Measurements from ENCODE around the gene LRIG1. TPM values are rescaled to one million over a fixed set of nuclear protein-coding genes. Genes with fewer than 3 reads are reported as not detected.

Gene LRIG1
- total RNA-seq, 1 donor from 2014 or later, result 169 TPM

- H3K9me3 ChIP-seq (ENCODE audit: low read depth), result no peaks in the 10 kb centered on the region
- H2AFZ ChIP-seq (replicated peaks), result no peak overlapping the region
- peaks cover 98% of the 10 kb centered on the region for H4K20me1 ChIP-seq (ENCODE audit: low read depth)
- H3K4me3 ChIP-seq, result no peak overlapping the region
- peaks cover 24% of the 10 kb centered on the region for H3K4me1 Mint-ChIP-seq
- peaks cover 30% of the 10 kb centered on the region for H3K36me3 Mint-ChIP-seq
- peaks cover 16% of the 10 kb centered on the region for H3K4me1 ChIP-seq
- TF ChIP-seq EZH2phosphoT487 (IDR thresholded peaks at IDR 0.05) (no peak), EZH2 (IDR thresholded peaks at IDR 0.05) (no peak)
- TF ChIP-seq, protein P1, sequence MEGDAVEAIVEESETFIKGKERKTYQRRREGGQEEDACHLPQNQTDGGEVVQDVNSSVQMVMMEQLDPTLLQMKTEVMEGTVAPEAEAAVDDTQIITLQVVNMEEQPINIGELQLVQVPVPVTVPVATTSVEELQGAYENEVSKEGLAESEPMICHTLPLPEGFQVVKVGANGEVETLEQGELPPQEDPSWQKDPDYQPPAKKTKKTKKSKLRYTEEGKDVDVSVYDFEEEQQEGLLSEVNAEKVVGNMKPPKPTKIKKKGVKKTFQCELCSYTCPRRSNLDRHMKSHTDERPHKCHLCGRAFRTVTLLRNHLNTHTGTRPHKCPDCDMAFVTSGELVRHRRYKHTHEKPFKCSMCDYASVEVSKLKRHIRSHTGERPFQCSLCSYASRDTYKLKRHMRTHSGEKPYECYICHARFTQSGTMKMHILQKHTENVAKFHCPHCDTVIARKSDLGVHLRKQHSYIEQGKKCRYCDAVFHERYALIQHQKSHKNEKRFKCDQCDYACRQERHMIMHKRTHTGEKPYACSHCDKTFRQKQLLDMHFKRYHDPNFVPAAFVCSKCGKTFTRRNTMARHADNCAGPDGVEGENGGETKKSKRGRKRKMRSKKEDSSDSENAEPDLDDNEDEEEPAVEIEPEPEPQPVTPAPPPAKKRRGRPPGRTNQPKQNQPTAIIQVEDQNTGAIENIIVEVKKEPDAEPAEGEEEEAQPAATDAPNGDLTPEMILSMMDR (IDR thresholded peaks at IDR 0.05), result no peak
- H3K9me3 Mint-ChIP-seq, result no peaks in the 10 kb centered on the region
- DNase-seq (ENCODE audit: low spot score), result no peak
- peaks cover 97% of the 10 kb centered on the region for H3K79me2 ChIP-seq (ENCODE audit: low read depth)
- H3K36me3 ChIP-seq, result peaks cover 4% of the 10 kb centered on the region
- no peaks in the 10 kb centered on the region for H3K27me3 ChIP-seq
- no peak overlapping the region for H3K9ac ChIP-seq
- no peak overlapping the region for H3K4me3 Mint-ChIP-seq
- H3K4me2 ChIP-seq, result no peak overlapping the region
- no peak overlapping the region for H3K27ac Mint-ChIP-seq
- no peaks in the 10 kb centered on the region for H3K27me3 Mint-ChIP-seq (ENCODE audit: insufficient read depth, low read depth)
- H3F3A ChIP-seq (ENCODE audit: low read depth), result peaks cover 28% of the 10 kb centered on the region
- H3K27ac ChIP-seq, result peak overlapping the region; percentile 69
Observed at GRCh38 chr3:66411961-66412887, 88.6 kb downstream of the LRIG1 start.

DNA sequence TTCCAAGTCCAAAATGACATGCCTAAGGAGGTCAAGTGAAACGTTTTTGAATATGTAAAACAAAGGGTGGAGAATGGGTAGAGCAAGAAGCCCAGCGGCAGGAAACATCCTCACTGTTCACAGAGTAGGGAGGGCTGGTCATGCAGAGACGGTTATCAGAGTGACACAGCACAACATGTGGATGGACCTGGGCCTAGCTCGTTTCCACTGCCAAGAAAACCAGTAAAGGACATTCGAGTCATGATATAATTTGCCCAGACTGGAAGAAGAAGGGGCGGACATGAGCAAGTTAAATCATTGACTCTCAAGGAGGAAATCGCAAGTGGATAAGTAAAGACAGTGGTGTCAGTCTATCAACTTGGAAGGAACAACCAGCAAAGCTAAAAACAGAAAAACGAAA is 89.3 kb downstream of the LRIG1 start:
- H3K4me3 ChIP-seq, result no peak overlapping the region
- DNase-seq (ENCODE audit: low spot score), result no peak
- no peaks in the 10 kb centered on the region for H3K9me3 ChIP-seq (ENCODE audit: low read depth)
- peaks cover 97% of the 10 kb centered on the region for H3K79me2 ChIP-seq (ENCODE audit: low read depth)
- H3K4me1 ChIP-seq, result peaks cover 14% of the 10 kb centered on the region
- peaks cover 30% of the 10 kb centered on the region for H3K36me3 Mint-ChIP-seq
- peak overlapping the region; percentile 69 for H3K27ac ChIP-seq
- H3K36me3 ChIP-seq, result peaks cover 7% of the 10 kb centered on the region
- H3K9ac ChIP-seq, result no peak overlapping the region
- H3K9me3 Mint-ChIP-seq, result no peaks in the 10 kb centered on the region
- TF ChIP-seq EZH2 (IDR thresholded peaks at IDR 0.05), result no peak
- TF ChIP-seq, protein P1 (IDR thresholded peaks at IDR 0.05), result no peak
- no peak for TF ChIP-seq EZH2phosphoT487 (IDR thresholded peaks at IDR 0.05)
- peaks cover 27% of the 10 kb centered on the region for H3F3A ChIP-seq (ENCODE audit: low read depth)
- H3K27me3 Mint-ChIP-seq (ENCODE audit: insufficient read depth, low read depth), result no peaks in the 10 kb centered on the region
- no peaks in the 10 kb centered on the region for H3K27me3 ChIP-seq
- peak overlapping the region; percentile 57 for H3K27ac Mint-ChIP-seq
- no peak overlapping the region for H3K4me2 ChIP-seq
- H3K4me1 Mint-ChIP-seq, result peaks cover 25% of the 10 kb centered on the region
- no peak overlapping the region for H2AFZ ChIP-seq (replicated peaks)
- no peak overlapping the region for H3K4me3 Mint-ChIP-seq
- H4K20me1 ChIP-seq (ENCODE audit: low read depth), result peaks cover 98% of the 10 kb centered on the region

DNA sequence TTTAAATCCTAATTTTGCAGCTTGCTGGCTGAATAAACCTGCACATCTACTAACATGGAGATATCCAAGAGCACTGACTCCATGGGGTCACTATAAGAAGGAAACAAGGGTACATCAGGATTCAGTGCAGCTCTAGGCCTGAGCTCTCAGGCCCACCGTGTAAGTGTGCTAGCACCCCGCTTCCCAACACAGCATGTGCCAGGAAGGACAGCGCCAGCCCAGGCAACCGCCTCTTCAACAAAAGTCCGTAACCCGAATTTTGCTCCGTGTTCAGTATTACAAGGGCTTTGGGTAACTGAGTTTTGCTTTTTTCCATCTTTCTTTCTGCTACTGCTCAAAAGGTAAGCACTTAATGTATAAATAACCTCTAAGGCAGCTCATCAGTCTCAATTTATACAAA is 89.8 kb downstream of the LRIG1 start:
- Histone ChIP-seq H3K9me3 (ENCODE audit: low read depth) (no peaks in the 10 kb centered on the region), H3K27me3 (no peaks in the 10 kb centered on the region), H3K9ac (no peak overlapping the region), H3K4me2 (no peak overlapping the region), H4K20me1 (ENCODE audit: low read depth) (peaks cover 98% of the 10 kb centered on the region), H3K4me3 (no peak overlapping the region), H3K4me1 (peaks cover 14% of the 10 kb centered on the region), H3K36me3 (peaks cover 9% of the 10 kb centered on the region), H3K27ac (peak overlapping the region; percentile 69), H3K79me2 (ENCODE audit: low read depth) (peaks cover 97% of the 10 kb centered on the region), H2AFZ (replicated peaks) (no peak overlapping the region), H3F3A (ENCODE audit: low read depth) (peaks cover 27% of the 10 kb centered on the region)
- H3K36me3 Mint-ChIP-seq, result peaks cover 27% of the 10 kb centered on the region
- TF ChIP-seq EZH2 (IDR thresholded peaks at IDR 0.05), result no peak
- TF ChIP-seq, protein P1 (IDR thresholded peaks at IDR 0.05), result no peak
- no peak for TF ChIP-seq EZH2phosphoT487 (IDR thresholded peaks at IDR 0.05)
- H3K9me3 Mint-ChIP-seq, result no peaks in the 10 kb centered on the region
- H3K27me3 Mint-ChIP-seq (ENCODE audit: insufficient read depth, low read depth), result no peaks in the 10 kb centered on the region
- peak overlapping the region; percentile 69 for H3K27ac Mint-ChIP-seq
- H3K4me3 Mint-ChIP-seq, result no peak overlapping the region
- DNase-seq (ENCODE audit: low spot score), result no peak
- peaks cover 26% of the 10 kb centered on the region for H3K4me1 Mint-ChIP-seq

All from neural progenitor cell (in vitro differentiated cells).